Suprapubic skin (tissue), 4 donors: Measurements from ENCODE around the gene WNK2. TPM values are rescaled to one million over a fixed set of nuclear protein-coding genes. Genes with fewer than 3 reads are reported as not detected.

Source experiments
- DNase-seq, 2 donors: peaks; one replicate each; pipeline ENCODE4 v3.0.0-alpha.2; 2019; ENCODE audit warnings: low spot score in 2 of 2
- H3K27ac ChIP-seq: fragments of 200-600 bp; sonication (generic); one replicate; pipeline ENCODE4 v1.5.1; 2019
- H3K27me3 ChIP-seq: fragments of 200-600 bp; sonication (generic); one replicate; pipeline ENCODE4 v1.5.1; 2019
- H3K36me3 ChIP-seq: fragments of 200-600 bp; sonication (generic); one replicate; pipeline ENCODE4 v1.5.1; 2019
- H3K4me1 ChIP-seq: fragments of 200-600 bp; sonication (generic); one replicate; pipeline ENCODE4 v1.5.1; 2019
- H3K4me3 ChIP-seq: fragments of 200-600 bp; sonication (generic); one replicate; pipeline ENCODE4 v1.5.1; 2019; ENCODE audit warnings: mild to moderate bottlenecking
- H3K9me3 ChIP-seq: fragments of 200-600 bp; sonication (generic); one replicate; pipeline ENCODE4 v1.5.1; 2019
- CTCF ChIP-seq, 2 donors: fragments of 200-600 bp in 1 of 2; fragments of 450-650 bp in 1 of 2; sonication (generic) in 1 of 2; IDR thresholded peaks; one replicate each; pipeline ENCODE4 v1.5.1; 2016 to 2019; ENCODE audit warnings: antibody characterized with exemption in 2 of 2, mild to moderate bottlenecking in 1 of 2, moderate library complexity in 1 of 2
- EP300 ChIP-seq: sonication (generic); formaldehyde crosslinking; IDR thresholded peaks from one replicate; pipeline ENCODE4 v1.6.1; 2017; ENCODE audit warnings: antibody characterized with exemption
- POLR2A ChIP-seq, 2 donors: fragments of 450-650 bp; IDR thresholded peaks; one replicate each; pipeline ENCODE4 v1.6.1; 2017; ENCODE audit warnings: antibody characterized with exemption in 2 of 2, mild to moderate bottlenecking in 2 of 2, moderate library complexity in 2 of 2
- POLR2AphosphoS5 ChIP-seq, 3 donors: sonication (generic); formaldehyde crosslinking; IDR thresholded peaks; one replicate each; pipeline ENCODE4 v1.6.1; 2017; ENCODE audit warnings: antibody characterized with exemption in 3 of 3
- WGBS: methylation state at CpG from one replicate; pipeline ENCODE4 v1.1.5; 2018; 5-methylcytosine and 5-hydroxymethylcytosine counted together
- total RNA-seq, 4 donors: library from RNA; depleted of rRNA; stranded (reverse); fragments of >200 nt; gene quantifications; one replicate each; pipeline ENCODE4 v1.1.0, GENCODE V29; 2016

The WNK2 gene
- total RNA-seq, 4 donors from 2014 or later, result 39.5 to 93.7 (median 45.3) TPM

GRCh38 chr9:93301911-93302541 is 118.1 kb downstream of the WNK2 start:
- peak; percentile 51 to 74 for DNase-seq
- no peaks in the 10 kb centered on the region for H3K36me3 ChIP-seq
- no peaks in the 10 kb centered on the region for H3K27me3 ChIP-seq
- 87% methylated on average over 15 of the region's 16 CpGs for WGBS
- TF ChIP-seq POLR2AphosphoS5 (IDR thresholded peaks at IDR 0.05) (no peak), EP300 (no peak), CTCF (IDR thresholded peaks at IDR 0.05) (no peak), POLR2A (IDR thresholded peaks at IDR 0.05) (no peak)
- H3K4me3 ChIP-seq, result no peak overlapping the region
- no peak overlapping the region for H3K27ac ChIP-seq
- H3K4me1 ChIP-seq, result peaks cover 15% of the 10 kb centered on the region
- no peaks in the 10 kb centered on the region for H3K9me3 ChIP-seq

- no peak overlapping the region for H3K27ac ChIP-seq
- TF ChIP-seq CTCF (IDR thresholded peaks at IDR 0.05), result peak; percentile 16 to 48
- no peak for TF ChIP-seq POLR2A (IDR thresholded peaks at IDR 0.05)
- H3K4me3 ChIP-seq, result no peak overlapping the region
- peak in 1 of 2 donors; percentile 57 for DNase-seq
- no peaks in the 10 kb centered on the region for H3K36me3 ChIP-seq
- peaks cover 15% of the 10 kb centered on the region for H3K4me1 ChIP-seq
- 84% methylated on average over 6 of the region's 6 CpGs for WGBS
- H3K9me3 ChIP-seq, result no peaks in the 10 kb centered on the region
- H3K27me3 ChIP-seq, result no peaks in the 10 kb centered on the region
These were observed 118.8 kb downstream of the WNK2 start for GRCh38 chr9:93302586-93303257.

GRCh38 chr9:93303258-93303771 is 119.4 kb downstream of the WNK2 start:
- no peak for TF ChIP-seq POLR2A (IDR thresholded peaks at IDR 0.05)
- no peak for TF ChIP-seq POLR2AphosphoS5 (IDR thresholded peaks at IDR 0.05)
- no peak for TF ChIP-seq EP300
- no peak for TF ChIP-seq CTCF (IDR thresholded peaks at IDR 0.05)
- 79% methylated on average over 7 of the region's 11 CpGs for WGBS
- peaks cover 15% of the 10 kb centered on the region for H3K4me1 ChIP-seq
- no peak overlapping the region for H3K27ac ChIP-seq
- no peak overlapping the region for H3K4me3 ChIP-seq
- no peaks in the 10 kb centered on the region for H3K27me3 ChIP-seq
- DNase-seq, result peak; percentile 31 to 59
- peaks cover 4% of the 10 kb centered on the region for H3K36me3 ChIP-seq
- no peaks in the 10 kb centered on the region for H3K9me3 ChIP-seq

GRCh38 chr9:93303806-93304573 is 120.1 kb downstream of the WNK2 start:
- Histone ChIP-seq H3K9me3 (no peaks in the 10 kb centered on the region), H3K36me3 (peaks cover 4% of the 10 kb centered on the region), H3K4me1 (peaks cover 15% of the 10 kb centered on the region), H3K4me3 (no peak overlapping the region), H3K27ac (no peak overlapping the region), H3K27me3 (no peaks in the 10 kb centered on the region)
- DNase-seq, result peak; percentile 31 to 73
- TF ChIP-seq CTCF (IDR thresholded peaks at IDR 0.05), result no peak
- TF ChIP-seq POLR2A (IDR thresholded peaks at IDR 0.05), result no peak
- TF ChIP-seq EP300, result no peak
- no peak for TF ChIP-seq POLR2AphosphoS5 (IDR thresholded peaks at IDR 0.05)
- 96% methylated on average over 15 of the region's 19 CpGs for WGBS
